Stimulated activated CD4-positive, alpha-beta T cell treated with anti-CD3 and anti-CD28 coated beads, Interleukin-12 subunit alpha, Interleukin-12 subunit beta, amount 100 ng/mL, for 24 hours (primary cell): ENCODE results near the gene GPC1.

Source experiments
- DNase-seq, 2 experiments: peaks; one replicate each; pipeline ENCODE4 v3.0.0-alpha.2; 2020; ENCODE audit warnings: low read depth in 2 of 2

Gene GPC1

GRCh38 chr2:240430595-240430994, 4.9 kb upstream of the GPC1 start:
- no peak for DNase-seq

GRCh38 chr2:240431271-240431660, 4.2 kb upstream of the GPC1 start:
- no peak for DNase-seq

DNA sequence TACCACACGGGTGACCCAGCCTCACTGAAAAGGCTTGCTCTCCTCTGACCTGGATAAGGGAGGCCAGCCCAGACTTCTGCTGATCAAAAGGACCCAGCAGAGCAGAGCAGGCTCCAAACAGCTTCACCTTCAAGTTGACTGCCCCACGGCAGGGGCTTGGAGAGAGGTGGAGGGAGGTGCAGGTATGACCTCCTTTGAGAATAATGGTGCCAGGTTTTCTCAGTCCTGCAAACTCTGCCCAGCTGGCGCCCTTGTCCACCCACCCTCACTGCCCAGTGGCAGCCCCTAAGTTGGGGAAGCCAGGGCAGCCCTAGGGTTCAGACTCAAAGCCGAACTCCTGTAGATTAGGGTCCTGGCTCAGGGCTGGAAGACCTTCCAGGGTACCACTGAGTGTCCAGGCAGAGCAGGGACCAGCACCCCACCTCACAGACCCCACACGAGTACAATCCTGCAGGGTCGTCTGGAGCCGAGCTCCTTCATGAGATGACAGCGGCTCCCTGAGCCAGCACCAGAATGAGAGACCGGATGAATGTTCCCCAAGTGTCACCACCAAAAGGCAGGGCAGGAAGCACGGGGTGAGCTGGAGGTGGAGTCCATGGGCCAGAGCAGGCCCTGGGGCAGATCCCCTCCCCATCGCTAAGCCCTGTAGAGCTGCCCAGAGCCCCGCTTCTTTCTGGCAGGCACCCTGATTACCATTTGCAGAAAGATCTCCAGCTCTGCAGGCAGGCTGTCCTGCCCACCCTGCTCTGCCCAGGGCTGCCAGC, 3.6 kb upstream of the GPC1 start:
- DNase-seq, result no peak

GRCh38 chr2:240432430-240432819, 3.0 kb upstream of the GPC1 start:
- DNase-seq, result no peak

GRCh38 chr2:240432820-240433801, 2.4 kb upstream of the GPC1 start:
- DNase-seq, result no peak

GRCh38 chr2:240433973-240434727, 1.3 kb upstream of the GPC1 start:
- no peak for DNase-seq

DNA sequence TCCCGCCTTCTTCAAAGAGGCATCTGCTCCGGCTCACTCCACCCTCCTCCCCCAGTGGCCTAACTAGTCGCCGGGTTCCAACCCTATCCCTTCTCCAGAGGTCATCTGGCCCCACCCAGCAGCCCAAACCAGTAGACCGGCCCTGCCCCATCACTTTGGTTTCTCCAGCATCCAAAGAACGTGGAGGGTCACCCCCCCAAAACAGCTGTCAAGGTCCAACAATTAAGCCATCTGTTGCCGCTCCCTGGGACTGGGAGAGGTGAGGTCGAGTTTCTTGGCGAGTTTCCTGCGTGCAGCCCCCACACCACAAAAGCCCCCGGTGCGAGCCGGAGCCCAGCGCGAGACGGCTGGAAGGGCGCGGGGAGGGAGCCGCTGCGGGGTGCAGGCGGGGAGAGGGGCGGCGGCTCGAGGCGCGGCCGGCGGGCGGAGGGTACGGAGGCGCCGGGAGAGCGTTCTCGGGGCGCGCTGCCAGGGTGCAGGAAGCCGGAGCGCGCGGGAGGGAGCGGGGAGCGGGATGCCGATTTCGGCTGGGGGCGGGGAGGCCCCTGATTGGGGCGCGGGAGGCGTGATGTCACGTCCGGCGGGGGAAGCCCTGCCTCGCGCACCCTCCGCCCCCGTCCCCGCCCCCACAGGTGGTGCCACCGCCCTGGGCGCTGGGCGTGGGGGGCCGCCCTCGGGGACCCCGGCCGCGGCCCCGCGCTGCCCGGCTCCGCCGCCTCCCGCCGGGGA, 571 bp upstream of the GPC1 start:
- DNase-seq, result peak; percentile 73 to 91

- DNase-seq, result no peak
Measured at GRCh38 chr2:240435948-240436682, 652 bp downstream of the GPC1 start.

DNA sequence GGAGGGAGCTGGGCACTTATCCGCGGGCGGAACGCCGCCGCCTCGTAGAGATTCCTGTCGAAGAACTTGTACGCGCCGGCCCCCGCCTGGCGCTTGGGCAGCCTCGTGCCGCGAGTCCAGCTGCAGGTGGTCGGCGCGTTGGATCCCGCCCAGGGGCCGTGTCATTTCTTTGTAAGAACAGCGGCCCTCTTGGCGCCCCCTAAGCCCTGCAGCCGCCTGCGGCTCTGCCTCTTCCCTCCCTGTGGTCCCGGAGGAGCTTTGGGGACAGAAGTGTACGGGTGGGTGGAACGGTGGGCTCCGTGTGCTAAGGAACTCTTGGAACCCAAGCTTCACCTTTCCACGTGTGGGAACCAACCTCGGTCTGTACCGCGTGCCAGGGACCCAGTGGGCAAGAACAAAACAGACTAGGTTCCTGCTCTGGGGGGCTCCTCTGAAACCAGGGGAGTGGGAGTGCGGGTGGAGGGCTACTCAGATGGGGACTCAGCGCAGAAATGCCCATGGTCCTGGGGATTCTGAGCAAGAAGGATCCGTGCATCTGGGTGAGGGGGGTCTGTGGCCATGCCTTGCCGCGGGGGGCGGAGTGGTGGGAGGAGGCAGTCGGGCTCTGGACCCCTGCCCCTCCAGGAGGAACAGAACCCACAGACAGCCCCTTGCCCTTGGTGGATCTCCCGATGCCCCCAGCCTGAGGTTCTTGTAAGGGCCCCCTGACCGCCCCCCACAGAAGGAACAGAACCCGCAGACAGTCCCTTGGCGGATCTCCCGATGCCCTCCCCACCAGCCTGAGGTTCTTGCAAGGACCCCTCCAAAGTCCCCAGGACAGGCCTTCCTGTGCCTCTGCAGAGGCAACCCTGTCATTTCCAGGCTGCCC, 1.5 kb downstream of the GPC1 start:
- DNase-seq, result no peak

GRCh38 chr2:240437551-240437860, 2.0 kb downstream of the GPC1 start:
- no peak for DNase-seq

DNA sequence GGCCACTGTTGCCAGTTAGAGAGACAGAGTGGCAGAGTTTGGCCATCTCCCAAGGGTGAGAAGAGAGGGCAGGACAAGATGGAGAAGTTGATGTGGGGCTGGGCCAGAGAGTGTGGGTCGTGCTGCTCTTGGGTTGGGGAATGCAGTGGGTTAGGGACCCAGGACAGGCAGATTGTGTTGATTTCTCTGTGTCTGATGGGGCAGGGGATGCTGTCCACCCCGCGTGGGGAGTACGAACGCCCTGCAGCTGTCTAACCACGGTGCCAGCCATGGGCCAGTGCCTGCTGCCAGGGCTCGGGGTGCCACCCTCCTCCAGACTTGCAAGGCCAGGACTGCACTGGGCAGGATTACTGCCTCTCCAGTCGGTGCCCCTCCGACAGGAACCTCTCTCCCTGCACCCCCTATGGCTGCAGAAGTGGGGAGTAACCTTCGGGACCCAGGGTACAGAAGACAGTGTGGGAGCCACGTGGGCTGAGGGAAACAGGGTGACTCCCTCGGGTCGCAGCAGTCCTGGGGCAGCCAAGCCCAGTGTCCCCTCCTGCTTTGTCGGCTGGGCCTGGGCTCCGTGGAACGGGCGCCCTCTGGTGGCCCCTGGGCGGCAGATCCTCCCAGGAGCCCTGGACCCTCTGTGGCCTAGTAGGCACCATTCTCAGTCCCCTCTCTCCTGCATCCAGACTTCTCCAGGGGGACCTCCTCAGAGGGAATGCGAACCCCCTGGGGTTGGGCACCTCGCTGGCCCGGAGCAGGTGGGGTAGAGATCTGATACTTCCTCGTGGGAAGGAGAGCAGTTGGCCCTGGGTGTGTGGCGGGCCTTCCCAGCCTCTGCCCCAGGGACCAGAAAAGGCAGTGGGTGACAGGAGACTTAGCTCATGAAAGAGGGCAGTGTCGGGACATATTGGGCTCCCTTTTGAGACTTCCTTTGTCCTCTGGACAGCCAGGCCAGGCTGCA, 2.7 kb downstream of the GPC1 start:
- DNase-seq, result peak; percentile 42 to 58

GRCh38 chr2:240438810-240439697, 3.6 kb downstream of the GPC1 start:
- DNase-seq, result no peak

DNA sequence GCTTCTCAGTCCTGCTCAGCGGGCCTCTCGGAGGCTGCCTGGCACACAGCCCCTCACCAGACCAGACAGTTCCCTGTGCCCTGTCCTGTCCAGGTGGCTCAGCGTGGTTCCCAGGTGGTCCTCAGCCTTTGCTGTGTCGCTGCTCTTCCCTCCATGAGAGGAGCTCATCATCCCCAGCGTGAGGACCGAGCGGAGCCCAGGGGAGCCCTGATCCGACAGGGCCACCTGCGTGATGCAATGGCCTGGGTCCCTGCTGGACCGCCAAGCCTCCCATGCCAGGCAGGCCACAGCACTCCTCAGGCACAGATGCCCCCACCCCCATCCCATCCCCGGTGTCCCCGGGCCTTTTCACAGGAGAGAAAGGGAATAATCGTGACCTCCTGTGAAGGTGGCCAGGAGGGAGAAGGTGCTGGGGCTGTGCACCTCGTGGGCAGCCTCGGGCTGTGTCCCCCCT, 4.3 kb downstream of the GPC1 start:
- DNase-seq, result no peak

GRCh38 chr2:240440251-240440650, 4.8 kb downstream of the GPC1 start:
- DNase-seq, result no peak

DNA sequence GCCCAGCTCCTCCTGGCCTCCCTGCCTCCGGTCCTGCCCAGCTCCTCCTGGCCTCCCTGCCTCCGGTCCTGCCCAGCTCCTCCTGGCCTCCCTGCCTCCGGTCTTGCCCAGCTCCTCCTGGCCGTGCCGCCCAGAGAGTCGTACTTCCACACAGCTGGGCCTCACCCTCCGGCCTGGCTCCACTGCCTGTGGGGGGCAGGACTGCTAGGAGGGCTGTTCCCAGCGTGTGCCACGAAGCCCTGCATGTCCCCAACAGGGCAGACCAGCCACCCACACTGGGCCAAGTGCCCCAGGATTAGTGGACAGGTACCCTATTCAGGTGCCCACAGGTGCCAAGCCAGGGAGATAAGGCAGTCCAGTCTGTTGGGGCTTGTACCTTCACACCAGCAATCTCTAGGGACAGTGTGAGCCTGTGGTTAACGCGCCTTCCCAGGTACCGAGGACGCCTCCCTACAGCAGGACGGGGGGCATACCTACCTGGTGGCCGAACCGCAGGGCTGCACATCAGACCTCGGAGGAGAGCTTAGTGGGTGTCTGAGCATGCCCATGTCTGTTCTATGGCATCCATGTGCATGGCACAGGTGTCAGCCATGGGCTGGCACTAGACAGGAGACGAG, 5.3 kb downstream of the GPC1 start:
- DNase-seq, result no peak

- DNase-seq, result no peak
Measured at GRCh38 chr2:240441326-240441992, 6.0 kb downstream of the GPC1 start.

DNA sequence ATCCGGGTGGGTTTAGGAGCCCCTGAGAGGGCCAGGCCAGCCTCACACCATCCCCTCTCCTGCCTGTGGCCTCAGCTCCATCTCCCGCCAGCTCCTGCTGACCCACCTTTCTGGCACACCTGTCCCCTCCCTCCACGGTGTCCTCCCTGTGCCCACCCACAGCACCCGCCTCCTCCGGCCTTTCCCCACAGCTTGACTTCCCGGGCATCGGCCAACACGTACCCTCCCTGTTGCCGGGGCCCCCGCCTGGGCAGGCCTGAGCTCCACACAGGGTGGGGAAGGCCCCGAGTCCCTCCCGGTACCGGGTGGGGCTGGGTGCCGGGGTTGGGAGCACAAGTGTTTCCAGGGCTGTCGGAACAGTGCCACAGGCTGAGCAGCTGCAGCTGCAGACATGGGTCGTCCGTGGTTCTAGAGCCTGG, 6.5 kb downstream of the GPC1 start:
- no peak for DNase-seq
